ENCODE results near the gene ZCCHC17. TPM values are rescaled to one million over a fixed set of nuclear protein-coding genes. Genes with fewer than 3 reads are reported as not detected.
A peak's percentile ranks its signal among the peaks of the same experiment; 100 is the strongest.
"Not testable (repeated sequence)": the region's sequence is repeated elsewhere in the genome, so short reads cannot be mapped to it uniquely, and the experiment has no call there.

The ZCCHC17 gene
- total RNA-seq, 1 donor from 2014 or later: 31.3 TPM

GRCh38 chr1:31383967-31384366, 87.1 kb downstream of the ZCCHC17 start:
- Mint-ChIP-seq H3K4me1 (ENCODE audit: low read depth) (no peaks in the 10 kb centered on the region), H3K4me3 (ENCODE audit: low read depth) (no peak overlapping the region), H3K36me3 (ENCODE audit: insufficient read depth) (no peaks in the 10 kb centered on the region), H3K9me3 (ENCODE audit: low read depth) (no peaks in the 10 kb centered on the region), H3K27me3 (peaks cover 13% of the 10 kb centered on the region), H3K27ac (peak overlapping the region; percentile 38)
- TF ChIP-seq, protein P1, sequence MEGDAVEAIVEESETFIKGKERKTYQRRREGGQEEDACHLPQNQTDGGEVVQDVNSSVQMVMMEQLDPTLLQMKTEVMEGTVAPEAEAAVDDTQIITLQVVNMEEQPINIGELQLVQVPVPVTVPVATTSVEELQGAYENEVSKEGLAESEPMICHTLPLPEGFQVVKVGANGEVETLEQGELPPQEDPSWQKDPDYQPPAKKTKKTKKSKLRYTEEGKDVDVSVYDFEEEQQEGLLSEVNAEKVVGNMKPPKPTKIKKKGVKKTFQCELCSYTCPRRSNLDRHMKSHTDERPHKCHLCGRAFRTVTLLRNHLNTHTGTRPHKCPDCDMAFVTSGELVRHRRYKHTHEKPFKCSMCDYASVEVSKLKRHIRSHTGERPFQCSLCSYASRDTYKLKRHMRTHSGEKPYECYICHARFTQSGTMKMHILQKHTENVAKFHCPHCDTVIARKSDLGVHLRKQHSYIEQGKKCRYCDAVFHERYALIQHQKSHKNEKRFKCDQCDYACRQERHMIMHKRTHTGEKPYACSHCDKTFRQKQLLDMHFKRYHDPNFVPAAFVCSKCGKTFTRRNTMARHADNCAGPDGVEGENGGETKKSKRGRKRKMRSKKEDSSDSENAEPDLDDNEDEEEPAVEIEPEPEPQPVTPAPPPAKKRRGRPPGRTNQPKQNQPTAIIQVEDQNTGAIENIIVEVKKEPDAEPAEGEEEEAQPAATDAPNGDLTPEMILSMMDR (IDR thresholded peaks at IDR 0.05; ENCODE audit: unreplicated experiment): no peak
- no peak for DNase-seq (ENCODE audit: low spot score, unreplicated experiment)

GRCh38 chr1:31386576-31387243, 89.9 kb downstream of the ZCCHC17 start:
- H3K4me3 Mint-ChIP-seq (ENCODE audit: low read depth); H3K9me3 Mint-ChIP-seq (ENCODE audit: low read depth); H3K4me1 Mint-ChIP-seq (ENCODE audit: low read depth); H3K36me3 Mint-ChIP-seq (ENCODE audit: insufficient read depth); H3K27ac Mint-ChIP-seq; DNase-seq (ENCODE audit: low spot score, unreplicated experiment): not testable (repeated sequence)
- H3K27me3 Mint-ChIP-seq: peaks cover 13% of the 10 kb centered on the region

- Mint-ChIP-seq H3K27ac (peak overlapping the region; percentile 4), H3K36me3 (ENCODE audit: insufficient read depth) (no peaks in the 10 kb centered on the region), H3K4me3 (ENCODE audit: low read depth) (no peak overlapping the region), H3K4me1 (ENCODE audit: low read depth) (peaks cover 9% of the 10 kb centered on the region), H3K27me3 (peaks cover 11% of the 10 kb centered on the region), H3K9me3 (ENCODE audit: low read depth) (no peaks in the 10 kb centered on the region)
- TF ChIP-seq, protein P1 (IDR thresholded peaks at IDR 0.05; ENCODE audit: unreplicated experiment): no peak
- no peak for DNase-seq (ENCODE audit: low spot score, unreplicated experiment)
Measured at GRCh38 chr1:31387612-31388011, 90.8 kb downstream of the ZCCHC17 start.

DNA sequence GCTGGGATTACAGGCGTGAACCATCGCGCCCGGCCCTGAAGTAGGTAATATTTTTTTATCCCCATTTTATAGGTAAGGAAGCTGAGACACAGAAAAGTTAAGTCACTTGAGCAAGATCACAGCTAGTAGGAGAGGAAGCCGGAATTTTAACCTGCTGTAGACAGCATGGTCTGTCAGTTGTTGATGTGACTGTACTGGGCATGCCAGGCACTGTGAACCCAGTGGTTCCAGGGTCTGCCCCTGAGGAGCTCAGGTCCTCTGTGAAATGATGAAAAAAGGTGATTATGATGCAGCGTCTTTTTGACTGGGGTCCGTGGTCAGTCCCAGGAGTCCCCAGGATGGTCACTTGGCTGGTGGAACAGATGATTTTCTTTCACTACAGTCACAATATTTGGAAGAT, 92.8 kb downstream of the ZCCHC17 start:
- H3K4me1 Mint-ChIP-seq (ENCODE audit: low read depth): peaks cover 10% of the 10 kb centered on the region

GRCh38 chr1:31390071-31390470, 93.2 kb downstream of the ZCCHC17 start:
- no peak for DNase-seq (ENCODE audit: low spot score, unreplicated experiment)
- H3K27me3 Mint-ChIP-seq: peaks cover 14% of the 10 kb centered on the region
- no peak overlapping the region for H3K4me3 Mint-ChIP-seq (ENCODE audit: low read depth)
- TF ChIP-seq, protein P1 (IDR thresholded peaks at IDR 0.05; ENCODE audit: unreplicated experiment): no peak
- H3K27ac Mint-ChIP-seq: peak overlapping the region; percentile 90
- no peaks in the 10 kb centered on the region for H3K36me3 Mint-ChIP-seq (ENCODE audit: insufficient read depth)
- peaks cover 10% of the 10 kb centered on the region for H3K4me1 Mint-ChIP-seq (ENCODE audit: low read depth)
- H3K9me3 Mint-ChIP-seq (ENCODE audit: low read depth): no peaks in the 10 kb centered on the region

More for the DNA sequence above, 92.8 kb downstream of the ZCCHC17 start:
- no peaks in the 10 kb centered on the region for H3K9me3 Mint-ChIP-seq (ENCODE audit: low read depth)
- DNase-seq (ENCODE audit: low spot score, unreplicated experiment): no peak
- TF ChIP-seq, protein P1 (IDR thresholded peaks at IDR 0.05; ENCODE audit: unreplicated experiment): no peak
- no peaks in the 10 kb centered on the region for H3K36me3 Mint-ChIP-seq (ENCODE audit: insufficient read depth)
- H3K27me3 Mint-ChIP-seq: peaks cover 14% of the 10 kb centered on the region
- H3K27ac Mint-ChIP-seq: peak overlapping the region; percentile 90
- no peak overlapping the region for H3K4me3 Mint-ChIP-seq (ENCODE audit: low read depth)

GRCh38 chr1:31393463-31393862, 96.6 kb downstream of the ZCCHC17 start:
- Mint-ChIP-seq H3K36me3 (ENCODE audit: insufficient read depth) (no peaks in the 10 kb centered on the region), H3K27me3 (peaks cover 8% of the 10 kb centered on the region), H3K9me3 (ENCODE audit: low read depth) (no peaks in the 10 kb centered on the region), H3K4me3 (ENCODE audit: low read depth) (no peak overlapping the region), H3K27ac (no peak overlapping the region), H3K4me1 (ENCODE audit: low read depth) (peaks cover 10% of the 10 kb centered on the region)
- TF ChIP-seq, protein P1 (IDR thresholded peaks at IDR 0.05; ENCODE audit: unreplicated experiment): no peak
- no peak for DNase-seq (ENCODE audit: low spot score, unreplicated experiment)

Measured in progenitor cell of endocrine pancreas (in vitro differentiated cells).